HepG2 (cell line): ENCODE measurements around the gene CST11. TPM values are rescaled to one million over a fixed set of nuclear protein-coding genes. Genes with fewer than 3 reads are reported as not detected.

Source experiments
- BORCS8-MEF2B ChIP-seq: sonication (generic); formaldehyde crosslinking; IDR thresholded peaks from 2 replicates; pipeline ENCODE4 v1.8.0; 2022; ENCODE audit warnings: mild to moderate bottlenecking, missing genetic modification reagents
- CREB1 ChIP-seq, 2 experiments: fragments of 450-650 bp in 1 of 2; IDR thresholded peaks; 2 replicates each; pipeline ENCODE4 v1.6.1; 2016 to 2017; ENCODE audit warnings: control low read depth in 1 of 2, mild to moderate bottlenecking in 1 of 2, missing compliant biosample characterization in 1 of 2, missing genetic modification characterization in 1 of 2
- FOXC1 ChIP-seq: sonication (generic); formaldehyde crosslinking; IDR thresholded peaks from 2 replicates; pipeline ENCODE4 v1.8.0; 2022; ENCODE audit warnings: mild to moderate bottlenecking, missing genetic modification reagents, borderline replicate concordance
- FOXP1 ChIP-seq, 2 experiments: fragments of 450-650 bp in 1 of 2; IDR thresholded peaks; 2 replicates each; pipeline ENCODE4 v1.6.1; 2017 to 2018; ENCODE audit warnings: antibody characterized with exemption in 1 of 2
- IKZF4 ChIP-seq: sonication (generic); formaldehyde crosslinking; IDR thresholded peaks from 2 replicates; pipeline ENCODE4 v1.5.1; 2020; ENCODE audit warnings: borderline replicate concordance, mild to moderate bottlenecking, low read depth, missing genetic modification reagents; ENCODE audit errors: not compliant biosample characterization
- NCOA2 ChIP-seq: sonication (generic); formaldehyde crosslinking; IDR thresholded peaks from 2 replicates; pipeline ENCODE4 v1.8.0; 2022; ENCODE audit warnings: inconsistent platforms
- NCOA5 ChIP-seq: sonication (generic); formaldehyde crosslinking; IDR thresholded peaks from 2 replicates; pipeline ENCODE4 v1.4.0; 2020; ENCODE audit warnings: missing genetic modification reagents
- NR0B2 ChIP-seq: sonication (generic); formaldehyde crosslinking; IDR thresholded peaks from 2 replicates; pipeline ENCODE4 v1.4.0; 2020; ENCODE audit warnings: mild to moderate bottlenecking, missing genetic modification reagents
- RAD51 ChIP-seq: fragments of 450-650 bp; IDR thresholded peaks from 2 replicates; pipeline ENCODE4 v1.6.1; 2016; ENCODE audit warnings: borderline replicate concordance
- SAP130 ChIP-seq: IDR thresholded peaks from 2 replicates; pipeline ENCODE4 v1.6.1; 2016; ENCODE audit warnings: low read depth
- SUZ12 ChIP-seq: fragments of 150-350 bp; IDR thresholded peaks from 2 replicates; pipeline ENCODE4 v1.6.1; 2014; ENCODE audit warnings: low read depth, low read length
- TEAD2 ChIP-seq: sonication (generic); formaldehyde crosslinking; IDR thresholded peaks from 2 replicates; pipeline ENCODE4 v1.9.0; 2021; ENCODE audit warnings: missing genetic modification reagents
- ZBTB26 ChIP-seq: IDR thresholded peaks from 2 replicates; pipeline ENCODE4 v1.6.1; 2016; ENCODE audit warnings: missing compliant biosample characterization, missing genetic modification reagents, borderline replicate concordance
- ZBTB40 ChIP-seq, 2 experiments: fragments of 450-650 bp in 1 of 2; sonication (generic) in 1 of 2; formaldehyde crosslinking in 1 of 2; IDR thresholded peaks; 2 replicates each; pipeline versions ENCODE4 v1.6.1 to v1.8.0; 2016 to 2022; ENCODE audit warnings: antibody characterized with exemption in 1 of 2, mild to moderate bottlenecking in 1 of 2, missing genetic modification reagents in 1 of 2
- ZFP37 ChIP-seq: sonication (generic); formaldehyde crosslinking; IDR thresholded peaks from 2 replicates; pipeline ENCODE4 v1.4.0; 2020; ENCODE audit warnings: missing genetic modification reagents, borderline replicate concordance
- ZNF746 ChIP-seq: sonication (generic); formaldehyde crosslinking; IDR thresholded peaks from 2 replicates; pipeline ENCODE4 v1.8.0; 2022; ENCODE audit warnings: mild to moderate bottlenecking, missing genetic modification reagents
- polyA plus RNA-seq, 8 experiments: library from polyadenylated mRNA; depleted of rRNA in 3 of 8; stranded (reverse) in 7 of 8; unstranded in 1 of 8; fragments of >200 nt; fragmentation: Illumina TruSeq in 4 of 8; extraction: Trizol in 4 of 8; gene quantifications; 2 replicates each; pipeline versions ENCODE4 v1.2.1 to v1.2.3, GENCODE V29; 2011 to 2016; ENCODE audit warnings: low read depth in 4 of 8, missing spikeins in 1 of 8, mixed read lengths in 1 of 8; ENCODE audit not compliant: insufficient read depth in 1 of 8
- total RNA-seq, 5 experiments: library from RNA; depleted of rRNA; stranded (reverse); fragments of >200 nt; fragmentation: Illumina TruSeq; extraction: Trizol; gene quantifications; 2 replicates each; pipeline ENCODE4 v1.2.3, GENCODE V29; 2016; ENCODE audit warnings: low read depth in 1 of 5

The CST11 gene
- total and polyA plus RNA-seq, 2 of the 13 experiments (the other 11 are each of a cell fraction or from before 2014, with no cell fraction given): not detected

- TF ChIP-seq BORCS8-MEF2B (CRISPR knock-in tag) (no peak), NCOA2 (CRISPR knock-in tag) (no peak), NCOA5 (CRISPR knock-in tag) (no peak), NR0B2 (CRISPR knock-in tag) (no peak), CREB1 (IDR thresholded peaks at IDR 0.05) (peak; percentile 21; the same call in 1 of the 2 replicates), CREB1 (CRISPR knock-in tag; IDR thresholded peaks at IDR 0.05) (no peak), SUZ12 (no peak), FOXC1 (CRISPR knock-in tag) (no peak), ZBTB26 (no peak), FOXP1 (IDR thresholded peaks at IDR 0.05) (peak; percentile 45; the same call in 1 of the 2 replicates), FOXP1 (CRISPR knock-in tag; IDR thresholded peaks at IDR 0.05) (no peak), ZNF746 (CRISPR knock-in tag) (no peak), SAP130 (CRISPR knock-in tag) (no peak), RAD51 (0 out of 2 replicates have a peak, but pooled peaks have one; percentile 26), ZBTB40 (IDR thresholded peaks at IDR 0.05) (peak; percentile 32; the same call in 1 of the 2 replicates), ZBTB40 (CRISPR knock-in tag; IDR thresholded peaks at IDR 0.05) (no peak), TEAD2 (CRISPR knock-in tag) (no peak), ZFP37 (no peak), IKZF4 (CRISPR knock-in tag) (no peak)
Measured at GRCh38 chr20:23476015-23476754, 23.5 kb upstream of the CST11 start (continued).
